CMK (cell line): ENCODE measurements around the gene NKG7.
A peak's percentile ranks its signal among the peaks of the same experiment; 100 is the strongest.

Experiments used
- DNase-seq: peaks from one replicate; pipeline ENCODE4 v3.0.0-alpha.2; 2010; ENCODE audit warnings: low read depth

Gene NKG7

GRCh38 chr19:51391073-51391611, 18.7 kb upstream of the NKG7 start:
- DNase-seq = no peak

- DNase-seq = no peak
Observed at GRCh38 chr19:51389143-51389542, 16.7 kb upstream of the NKG7 start.

GRCh38 chr19:51387924-51388389, 15.5 kb upstream of the NKG7 start, which contains the start of gene LIM2:
Gene LIM2 (minus strand): TSS chr19:51387974. CDS start chr19:51387443, 531 bp downstream.
- DNase-seq = no peak

- no peak for DNase-seq
Observed at GRCh38 chr19:51386882-51387520, 14.5 kb upstream of the NKG7 start.

GRCh38 chr19:51382004-51382403, 9.6 kb upstream of the NKG7 start:
- no peak for DNase-seq

- no peak for DNase-seq
Observed at GRCh38 chr19:51380379-51380778, 7.9 kb upstream of the NKG7 start.

GRCh38 chr19:51377422-51377821, 5.0 kb upstream of the NKG7 start:
- DNase-seq = no peak

- no peak for DNase-seq
Observed at GRCh38 chr19:51375504-51376221, 3.2 kb upstream of the NKG7 start.

GRCh38 chr19:51372021-51372648, 319 bp downstream of the NKG7 start:
- no peak for DNase-seq

GRCh38 chr19:51371186-51371690, 1.2 kb downstream of the NKG7 start:
- no peak for DNase-seq

GRCh38 chr19:51370230-51370629, 2.2 kb downstream of the NKG7 start:
- no peak for DNase-seq

- DNase-seq = peak; percentile 48
Observed at GRCh38 chr19:51368366-51369282, 3.8 kb downstream of the NKG7 start, which contains the start of gene CLDND2. Gene CLDND2 (minus strand): TSS chr19:51369003. CDS start chr19:51368577, 426 bp downstream.

GRCh38 chr19:51367565-51368365, 4.7 kb downstream of the NKG7 start:
- DNase-seq = peak; percentile 100

- no peak for DNase-seq
Observed at GRCh38 chr19:51367255-51367564, 5.2 kb downstream of the NKG7 start.

GRCh38 chr19:51366389-51367254, 5.8 kb downstream of the NKG7 start:
- DNase-seq = peak; percentile 97

GRCh38 chr19:51365965-51366388, 6.5 kb downstream of the NKG7 start, which contains the start of gene ETFB:
Gene ETFB (minus strand): TSS chr19:51366388. CDS start chr19:51366326, 62 bp downstream.
- DNase-seq = no peak

- peak; percentile 34 for DNase-seq
Observed at GRCh38 chr19:51365211-51365964, 7.1 kb downstream of the NKG7 start.

- no peak for DNase-seq
Observed at GRCh38 chr19:51364200-51365106, 8.0 kb downstream of the NKG7 start.
